ENCODE results near the gene SPTBN1. TPM values are rescaled to one million over a fixed set of nuclear protein-coding genes. Genes with fewer than 3 reads are reported as not detected.

Gene SPTBN1
- total and polyA plus RNA-seq, 9 donors = 108 to 314 (median 232) TPM

GRCh38 chr2:54423213-54423612 is 32.9 kb upstream of the SPTBN1 start:
- no peaks in the 10 kb centered on the region for H3K27me3 ChIP-seq
- no peaks in the 10 kb centered on the region for H3K9me3 ChIP-seq
- no peak overlapping the region for H3K4me3 ChIP-seq
- 3 to 13% (median 5%) methylated on average over 2 of the region's 2 CpGs for WGBS, 3 donors
- intact Hi-C loops (cut with DNase I) = no loop called here
- no peaks in the 10 kb centered on the region for H3K36me3 ChIP-seq
- peaks cover 4% of the 10 kb centered on the region for H3K4me1 ChIP-seq (ENCODE audit: insufficient read depth)
- no peak overlapping the region for H3K27ac ChIP-seq
- TF ChIP-seq CTCF (IDR thresholded peaks at IDR 0.05) (no peak), EP300 (IDR thresholded peaks at IDR 0.05) (no peak), POLR2A (IDR thresholded peaks at IDR 0.05) (no peak)
- DNase-seq = peak in 1 of 5 donors; percentile 29

- 59 to 65% (median 62%) methylated on average over 7 of the region's 7 CpGs for WGBS, 3 donors
These were observed 31.5 kb upstream of the SPTBN1 start for GRCh38 chr2:54424555-54425163.

GRCh38 chr2:54428108-54428831 is 27.9 kb upstream of the SPTBN1 start:
- intact Hi-C loops (cut with DNase I) = no loop called here
- DNase-seq = peak in 3 of 5 donors; percentile 18 to 45 (median 26)

More at GRCh38 chr2:54424555-54425163, 31.5 kb upstream of the SPTBN1 start:
- intact Hi-C loops (cut with DNase I) = no loop called here
- DNase-seq = no peak
- H3K9me3 ChIP-seq = no peaks in the 10 kb centered on the region
- no peak overlapping the region for H3K27ac ChIP-seq
- H3K4me1 ChIP-seq (ENCODE audit: insufficient read depth) = peaks cover 13% of the 10 kb centered on the region
- no peaks in the 10 kb centered on the region for H3K27me3 ChIP-seq
- H3K36me3 ChIP-seq = no peaks in the 10 kb centered on the region
- no peak overlapping the region for H3K4me3 ChIP-seq
- TF ChIP-seq CTCF (IDR thresholded peaks at IDR 0.05) (no peak), POLR2A (IDR thresholded peaks at IDR 0.05) (no peak), EP300 (IDR thresholded peaks at IDR 0.05) (no peak)

GRCh38 chr2:54429054-54429453 is 27.1 kb upstream of the SPTBN1 start:
- Histone ChIP-seq H3K4me1 (ENCODE audit: insufficient read depth) (peaks cover 22% of the 10 kb centered on the region), H3K4me3 (no peak overlapping the region), H3K27me3 (no peaks in the 10 kb centered on the region), H3K27ac (no peak overlapping the region), H3K9me3 (no peaks in the 10 kb centered on the region), H3K36me3 (no peaks in the 10 kb centered on the region)
- WGBS, 3 donors = 3 to 7% (median 6%) methylated on average over 5 of the region's 5 CpGs
- TF ChIP-seq POLR2A (IDR thresholded peaks at IDR 0.05) (no peak), EP300 (IDR thresholded peaks at IDR 0.05) (no peak), CTCF (IDR thresholded peaks at IDR 0.05) (no peak)
- no peak for DNase-seq
- intact Hi-C loops (cut with DNase I) = no loop called here

More at GRCh38 chr2:54428108-54428831, 27.9 kb upstream of the SPTBN1 start:
- TF ChIP-seq EP300 (IDR thresholded peaks at IDR 0.05) (no peak), CTCF (IDR thresholded peaks at IDR 0.05) (no peak), POLR2A (IDR thresholded peaks at IDR 0.05) (no peak)
- Histone ChIP-seq H3K4me1 (ENCODE audit: insufficient read depth) (peaks cover 22% of the 10 kb centered on the region), H3K9me3 (no peaks in the 10 kb centered on the region), H3K27ac (no peak overlapping the region), H3K4me3 (no peak overlapping the region), H3K27me3 (no peaks in the 10 kb centered on the region), H3K36me3 (no peaks in the 10 kb centered on the region)
- WGBS, 3 donors = 4 to 6% (median 5%) methylated on average over 3 of the region's 3 CpGs

Measured in ovary (tissue), 9 donors.